HL-60/S4 treated with phorbol 12-myristate 13-acetate at 8.2 ng/mL for 4 days and 3 days (cell line): ENCODE measurements around the gene POMP.

Experiments
- in situ Hi-C: fragments of 300-500 bp; cut with MboI; formaldehyde crosslinking; loops from 2 replicates; pipeline ENCODE4 v1.15.0; 2022; ENCODE audit warnings: low sequenced_read_pairs

Gene POMP

GRCh38 chr13:28636677-28637317, 22.1 kb upstream of the POMP start:
- in situ Hi-C loops: loop anchor here (25.0 kb wide), 1 partner anchor 324 kb away; no protein-coding TSS in a partner anchor

- in situ Hi-C loops: loop anchor here (25.0 kb wide), 1 partner anchor 326 kb away; no protein-coding TSS in a partner anchor
These were observed 21.1 kb upstream of the POMP start for GRCh38 chr13:28637714-28638355.

- in situ Hi-C loops: loop anchor here (25.0 kb wide), 1 partner anchor 326 kb away; no protein-coding TSS in a partner anchor
These were observed 20.2 kb upstream of the POMP start for GRCh38 chr13:28638756-28639155.

- in situ Hi-C loops: loop anchor here (25.0 kb wide), 1 partner anchor 329 kb away; no protein-coding TSS in a partner anchor
These were observed 17.9 kb upstream of the POMP start for GRCh38 chr13:28640861-28641599.

GRCh38 chr13:28641600-28641926, 17.4 kb upstream of the POMP start:
- in situ Hi-C loops: loop anchor here (25.0 kb wide), 1 partner anchor 329 kb away; no protein-coding TSS in a partner anchor

- in situ Hi-C loops: no loop called here
These were observed 8.6 kb upstream of the POMP start for GRCh38 chr13:28650284-28650683.

GRCh38 chr13:28651810-28652401, 7.0 kb upstream of the POMP start:
- in situ Hi-C loops: no loop called here

- in situ Hi-C loops: no loop called here
These were observed 5.8 kb upstream of the POMP start for GRCh38 chr13:28653111-28653510.

GRCh38 chr13:28654276-28654675, 4.7 kb upstream of the POMP start:
- in situ Hi-C loops: no loop called here

GRCh38 chr13:28655561-28655960, 3.4 kb upstream of the POMP start:
- in situ Hi-C loops: no loop called here

GRCh38 chr13:28657784-28658538, 969 bp upstream of the POMP start:
- in situ Hi-C loops: no loop called here

GRCh38 chr13:28658539-28658795, 463 bp upstream of the POMP start:
- in situ Hi-C loops: no loop called here

- in situ Hi-C loops: no loop called here
These were observed 666 bp downstream of the POMP start for GRCh38 chr13:28659621-28659970.

GRCh38 chr13:28666897-28667488, 8.1 kb downstream of the POMP start:
- in situ Hi-C loops: no loop called here

- in situ Hi-C loops: no loop called here
These were observed 12.3 kb downstream of the POMP start for GRCh38 chr13:28671126-28671792.

GRCh38 chr13:28678809-28679208, 19.9 kb downstream of the POMP start:
- in situ Hi-C loops: loop anchor here (25.0 kb wide), 1 partner anchor 108 kb away; no protein-coding TSS in a partner anchor

- in situ Hi-C loops: loop anchor here (25.0 kb wide), 1 partner anchor 108 kb away; no protein-coding TSS in a partner anchor
These were observed 20.7 kb downstream of the POMP start for GRCh38 chr13:28679628-28680027.

GRCh38 chr13:28680541-28680940, 21.6 kb downstream of the POMP start:
- in situ Hi-C loops: loop anchor here (25.0 kb wide), 1 partner anchor 107 kb away; no protein-coding TSS in a partner anchor

- in situ Hi-C loops: loop anchor here (25.0 kb wide), 1 partner anchor 104 kb away; no protein-coding TSS in a partner anchor
These were observed 24.2 kb downstream of the POMP start for GRCh38 chr13:28683169-28683568.

- in situ Hi-C loops: loop anchor here (25.0 kb wide), 1 partner anchor 103 kb away; no protein-coding TSS in a partner anchor
These were observed 25.3 kb downstream of the POMP start for GRCh38 chr13:28684257-28684656.
